ENCODE data around the gene BLOC1S1. TPM values are rescaled to one million over a fixed set of nuclear protein-coding genes. Genes with fewer than 3 reads are reported as not detected.

Gene BLOC1S1
- total RNA-seq, 1 experiment from 2014 or later = 85.5 TPM

GRCh38 chr12:55704824-55705718 lies 10.8 kb upstream of the BLOC1S1 start:
- ChIA-PET CTCF (interaction anchor here (0.7 to 2.9 kb wide), 8 partner anchors 9 to 58 kb away, joined by 3 to 19 read pairs (median 4); partner anchors contain the start of genes BLOC1S1 and RDH5), RAD21 (ENCODE audit: low non-redundant PET in 1 of 2, low total read pairs in 2 of 2, uncharacterized antibody in 2 of 2, unreplicated experiment in 2 of 2) (no interaction called here), POLR2A (no interaction called here)
- Histone ChIP-seq H3K79me2 (ENCODE audit: insufficient read depth, low read length) (no peaks in the 10 kb centered on the region), H4K20me1 (ENCODE audit: insufficient read depth) (no peaks in the 10 kb centered on the region), H3K9ac (ENCODE audit: low read length) (no peak overlapping the region), H3K4me2 (ENCODE audit: low read length) (no peak overlapping the region), H3K4me1 (ENCODE audit: control insufficient read depth in 1 of 2, insufficient read depth in 2 of 2, low read length in 2 of 2) (peaks cover 4 to 18% of the 10 kb centered on the region in 2 experiments; a peak in 3 of 4 replicates), H3K36me3 (ENCODE audit: control insufficient read depth in 1 of 2, insufficient read depth in 2 of 2, low read length in 2 of 2) (no peaks in the 10 kb centered on the region), H3K9me2 (ENCODE audit: insufficient read depth) (no peaks in the 10 kb centered on the region), H3K27me3 (ENCODE audit: insufficient read depth, low read length) (peaks cover 15% of the 10 kb centered on the region; the same call in 1 of the 2 replicates), H3K27ac (ENCODE audit: low read depth, low read length) (no peak overlapping the region), H3K4me3 (replicated peaks in 1 of 2; ENCODE audit: low read depth in 1 of 2, low read length in 2 of 2) (no peak overlapping the region), H2AFZ (ENCODE audit: low read depth, low read length, poor library complexity, severe bottlenecking) (no peak overlapping the region), H3K9me3 (ENCODE audit: control insufficient read depth in 1 of 2, insufficient read depth in 1 of 2, low read depth in 1 of 2, low read length in 2 of 2) (no peaks in the 10 kb centered on the region)
- DNase-seq (ENCODE audit: low read depth, low spot score) = no peak
- intact Hi-C loops (cut with micrococcal nuclease) = no loop called here
- TF ChIP-seq TCF7L2 (IDR thresholded peaks at IDR 0.05; ENCODE audit: borderline replicate concordance, extremely low read depth, insufficient read depth, insufficient read length) = no peak
- TF ChIP-seq POLR2A (IDR thresholded peaks at IDR 0.05; ENCODE audit: borderline replicate concordance, extremely low read depth, insufficient read depth, insufficient read length) = no peak
- no peak for TF ChIP-seq ZBTB33 (IDR thresholded peaks at IDR 0.05; ENCODE audit: extremely low read depth, insufficient replicate concordance, low read length)
- TF ChIP-seq SIN3A (IDR thresholded peaks at IDR 0.05; ENCODE audit: low read depth) = no peak
- no peak for TF ChIP-seq RAD21 (IDR thresholded peaks at IDR 0.05; ENCODE audit: low read depth)
- no TSS peak for BruUV-seq (replicated peaks)
- ATAC-seq = no peak
